Activated gamma-delta T cell treated with anti-CD3 and anti-CD28 coated beads, Interleukin-2, amount 50 U/mL, for 16 hours (primary cell): ENCODE measurements around the gene FOXP1.

Experiments
- DNase-seq: peaks from one replicate; pipeline ENCODE4 v3.0.0-alpha.2; 2020; ENCODE audit warnings: low read depth

Gene FOXP1

GRCh38 chr3:71232895-71233294, 350.6 kb downstream of the FOXP1 start:
- DNase-seq, result no peak

- no peak for DNase-seq
Observed at GRCh38 chr3:71232175-71232679, 351.3 kb downstream of the FOXP1 start.

GRCh38 chr3:71231680-71232079, 351.8 kb downstream of the FOXP1 start:
- DNase-seq, result no peak

GRCh38 chr3:71229905-71230657, 353.4 kb downstream of the FOXP1 start:
- DNase-seq, result no peak

GRCh38 chr3:71228156-71228866, 355.2 kb downstream of the FOXP1 start:
- no peak for DNase-seq

GRCh38 chr3:71227270-71227661, 356.3 kb downstream of the FOXP1 start:
- no peak for DNase-seq

GRCh38 chr3:71226565-71227269, 356.8 kb downstream of the FOXP1 start:
- DNase-seq, result peak; percentile 79

- DNase-seq, result no peak
Observed at GRCh38 chr3:71225951-71226564, 357.5 kb downstream of the FOXP1 start.

GRCh38 chr3:71225002-71225684, 358.4 kb downstream of the FOXP1 start:
- no peak for DNase-seq

- peak; percentile 15 for DNase-seq
Observed at GRCh38 chr3:71219744-71220638, 363.5 kb downstream of the FOXP1 start.

- DNase-seq, result no peak
Observed at GRCh38 chr3:71218508-71218907, 365.0 kb downstream of the FOXP1 start.

GRCh38 chr3:71217640-71218222, 365.8 kb downstream of the FOXP1 start:
- DNase-seq, result no peak

- DNase-seq, result no peak
Observed at GRCh38 chr3:71215351-71215750, 368.2 kb downstream of the FOXP1 start.

- no peak for DNase-seq
Observed at GRCh38 chr3:71214797-71215196, 368.7 kb downstream of the FOXP1 start.

GRCh38 chr3:71214016-71214415, 369.5 kb downstream of the FOXP1 start:
- no peak for DNase-seq

- DNase-seq, result no peak
Observed at GRCh38 chr3:71211083-71211482, 372.4 kb downstream of the FOXP1 start.

- DNase-seq, result no peak
Observed at GRCh38 chr3:71210257-71211007, 373.1 kb downstream of the FOXP1 start.

- DNase-seq, result no peak
Observed at GRCh38 chr3:71208211-71209095, 375.1 kb downstream of the FOXP1 start.

- DNase-seq, result no peak
Observed at GRCh38 chr3:71207632-71208031, 375.9 kb downstream of the FOXP1 start.
